Dedifferentiated amniotic fluid mesenchymal stem cell (primary cell): Measurements from ENCODE around the gene C1QL4.
A peak's percentile ranks its signal among the peaks of the same experiment; 100 is the strongest.

ENCODE experiments used
- DNase-seq: peaks from one replicate; pipeline ENCODE4 v3.0.0-alpha.2; 2016; ENCODE audit errors: extremely low spot score

The C1QL4 gene

GRCh38 chr12:49347311-49348193 is 10.6 kb upstream of the C1QL4 start:
- DNase-seq: no peak

DNA sequence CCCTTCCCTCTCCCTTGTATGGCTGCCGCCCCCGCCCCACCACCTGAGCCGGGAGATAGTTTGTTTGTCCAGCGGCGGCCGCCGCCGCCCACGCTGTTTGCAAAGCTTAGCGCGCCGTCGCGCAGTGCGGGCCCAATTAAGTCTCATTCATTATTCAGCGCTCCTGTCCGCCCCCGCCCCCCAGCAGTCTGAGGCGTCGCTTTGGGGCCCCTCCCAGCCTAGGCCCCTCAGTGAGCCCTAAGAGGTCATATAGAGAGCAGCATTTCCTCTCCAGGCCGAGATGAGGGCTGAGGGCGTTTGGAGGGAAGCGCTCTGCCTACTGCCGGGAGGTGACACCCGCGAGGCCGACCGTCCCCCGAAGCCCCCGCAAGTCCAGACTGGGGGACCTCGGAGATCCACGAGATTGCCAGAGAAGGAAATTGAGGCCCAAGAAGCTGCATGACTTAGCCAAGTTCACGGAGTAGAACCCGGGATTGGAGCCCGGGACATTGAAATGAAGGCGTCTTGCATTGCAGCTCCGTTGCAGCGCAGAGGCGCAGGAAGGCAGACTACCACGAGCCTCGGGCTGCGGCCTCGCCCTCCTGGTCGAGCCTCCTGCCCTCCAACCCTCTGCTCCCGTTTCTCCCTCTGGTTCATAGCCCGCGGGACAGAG is 9.8 kb upstream of the C1QL4 start, which contains the start of gene DNAJC22:
Gene DNAJC22, plus strand, starts transcription at position 230 of the 652 bp plus-strand sequence. CDS start 1,985 bp downstream, outside the sequence.
- DNase-seq: no peak

DNA sequence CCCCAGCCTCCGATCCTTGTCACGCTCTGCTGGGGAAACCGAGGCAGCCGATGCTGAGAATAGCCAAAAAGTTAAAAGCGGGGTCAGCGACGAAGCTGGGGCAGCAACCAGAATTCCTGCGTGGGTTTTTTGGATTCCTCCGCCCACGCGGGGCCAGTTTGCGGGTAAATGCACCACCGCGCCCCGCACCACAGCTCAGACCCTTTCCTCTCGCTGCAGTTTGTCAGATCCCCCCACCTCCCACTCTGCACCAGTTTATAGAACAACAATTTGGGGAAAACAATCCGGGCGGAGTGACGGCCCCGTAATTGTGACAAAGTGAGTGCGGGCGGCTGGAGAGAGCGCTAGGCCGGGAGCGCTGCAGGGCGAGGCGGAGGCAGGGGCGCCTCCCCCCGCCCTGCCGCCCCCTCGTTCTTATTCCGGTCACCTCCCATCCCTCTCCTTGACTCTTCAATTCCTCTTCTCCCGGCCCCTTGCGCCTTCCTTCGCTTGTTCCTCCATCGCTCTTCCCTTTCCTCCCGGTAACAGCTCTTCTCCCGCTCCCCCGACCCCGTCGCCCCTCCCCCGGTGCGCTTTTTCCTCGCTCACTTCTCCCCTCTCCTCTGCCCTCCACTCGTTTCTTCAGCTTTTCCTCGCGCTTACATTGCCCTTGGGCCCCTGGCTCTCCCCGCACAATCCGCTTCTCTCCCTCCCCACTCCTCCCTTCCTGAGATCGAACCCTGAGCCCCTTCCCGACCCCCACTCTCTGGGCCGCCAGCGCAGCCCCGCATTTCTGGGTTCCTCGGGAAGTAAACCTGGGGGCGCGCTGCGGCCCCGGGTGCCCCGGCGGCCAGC is 9.1 kb upstream of the C1QL4 start:
- DNase-seq: no peak

GRCh38 chr12:49345051-49345824 is 8.2 kb upstream of the C1QL4 start:
- no peak for DNase-seq

DNA sequence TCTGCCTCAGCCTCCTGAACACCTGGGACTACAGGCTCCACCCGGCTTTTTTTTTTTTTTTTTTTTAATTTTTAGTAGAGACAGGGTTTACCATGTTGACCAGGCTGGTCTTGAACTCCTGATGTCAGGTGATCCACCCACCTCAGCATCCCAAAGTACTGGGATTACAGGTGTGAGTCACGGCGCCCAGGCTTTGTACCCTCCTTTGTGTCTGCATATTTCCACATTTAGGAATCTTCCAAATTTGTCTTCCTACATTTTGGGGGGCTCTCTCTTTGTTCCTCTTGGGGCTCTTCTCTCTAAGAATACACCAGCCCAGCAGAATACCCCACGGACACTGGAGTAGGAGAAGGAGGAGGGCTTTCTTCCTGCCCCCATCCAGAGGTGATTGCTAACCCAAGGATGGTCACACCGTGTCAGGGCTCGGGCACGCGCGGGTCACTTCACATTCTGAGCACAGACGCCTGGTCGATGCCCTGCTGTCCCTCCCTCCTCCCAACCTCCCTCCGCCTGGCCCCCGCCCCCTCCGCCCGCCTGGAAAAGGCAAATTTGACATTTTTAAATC is 7.6 kb upstream of the C1QL4 start:
- DNase-seq: no peak

DNA sequence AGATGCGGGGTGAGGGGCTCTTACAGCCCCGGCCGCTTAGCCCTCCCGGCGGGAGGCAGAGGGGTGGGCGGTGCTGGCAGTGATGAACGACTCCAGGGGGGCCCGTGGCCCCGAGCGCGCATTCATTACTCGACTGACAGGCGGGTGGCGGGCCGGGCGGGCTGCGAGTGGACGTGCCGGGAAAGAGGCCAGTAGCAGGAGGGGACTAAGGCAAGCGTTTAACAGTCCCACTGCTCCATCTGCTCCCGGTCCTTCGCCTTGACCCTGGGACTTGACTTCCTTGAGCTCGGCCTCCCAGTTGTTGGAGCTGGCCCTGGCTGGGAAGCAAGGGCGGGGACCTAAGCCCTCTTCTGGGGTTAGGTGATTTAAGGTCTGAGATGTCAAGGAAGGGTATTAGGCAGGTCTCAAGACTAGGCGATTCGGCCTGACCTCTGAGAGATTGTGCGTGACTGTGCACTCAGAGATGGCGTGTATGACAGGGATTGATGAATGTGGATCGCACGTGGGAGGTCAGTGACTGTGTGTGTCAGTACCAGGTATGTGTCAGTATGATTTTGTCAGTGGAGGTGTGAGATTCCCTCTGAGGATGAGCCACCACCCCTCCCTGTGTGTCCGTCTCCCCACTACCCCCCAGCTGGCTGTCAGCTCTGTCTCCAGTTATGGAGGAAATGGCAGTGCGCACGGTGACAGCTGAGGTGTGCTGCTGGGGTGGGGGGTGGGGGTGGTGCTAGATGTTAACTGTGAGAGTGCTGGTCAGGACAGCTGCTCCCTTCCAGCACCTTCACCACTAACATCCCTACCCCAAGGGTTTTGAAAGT is 6.1 kb upstream of the C1QL4 start:
- no peak for DNase-seq

GRCh38 chr12:49342066-49342913 is 5.3 kb upstream of the C1QL4 start:
- peak; percentile 54 for DNase-seq

- no peak for DNase-seq
Measured at GRCh38 chr12:49341777-49342065, 4.7 kb upstream of the C1QL4 start.

DNA sequence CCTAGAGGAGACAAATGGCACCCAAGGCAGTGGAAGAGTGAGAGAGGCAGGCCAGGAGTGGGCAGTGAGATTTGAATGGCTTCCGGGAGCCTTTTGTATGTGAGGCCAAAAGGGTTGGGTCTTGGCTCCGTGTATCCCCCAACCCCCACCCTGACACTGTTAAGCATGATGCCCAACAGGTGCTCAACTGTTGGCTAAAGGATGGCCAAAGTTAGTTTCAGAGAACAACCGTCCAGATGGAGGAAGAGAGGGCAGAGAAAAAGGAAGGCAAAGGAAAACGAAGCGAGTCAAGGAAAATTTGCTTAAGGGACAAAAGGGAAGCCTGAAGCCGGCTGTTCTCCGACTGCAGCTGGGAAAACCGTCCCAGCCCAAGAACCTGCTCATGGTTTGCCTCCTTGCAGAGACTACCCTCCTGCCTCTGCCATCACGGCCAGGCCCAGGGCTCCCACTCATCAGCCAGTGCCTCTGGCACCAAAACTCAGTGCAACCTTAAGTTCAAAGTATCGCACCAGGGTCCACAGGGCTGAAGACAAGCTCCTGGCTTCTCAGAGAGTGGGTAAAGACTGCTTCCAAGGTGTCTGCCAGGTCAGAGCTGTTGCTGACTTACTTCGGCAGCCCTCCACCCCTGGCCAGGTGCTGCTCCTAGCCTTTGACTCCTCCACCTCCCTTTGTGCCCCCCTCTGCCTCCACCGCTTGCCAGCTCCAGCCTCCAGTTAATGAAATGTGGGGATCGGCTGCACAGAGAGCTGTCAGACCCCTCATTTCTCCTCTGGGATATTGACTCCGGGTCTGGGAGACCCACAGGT is 4.2 kb upstream of the C1QL4 start:
- DNase-seq: no peak

DNA sequence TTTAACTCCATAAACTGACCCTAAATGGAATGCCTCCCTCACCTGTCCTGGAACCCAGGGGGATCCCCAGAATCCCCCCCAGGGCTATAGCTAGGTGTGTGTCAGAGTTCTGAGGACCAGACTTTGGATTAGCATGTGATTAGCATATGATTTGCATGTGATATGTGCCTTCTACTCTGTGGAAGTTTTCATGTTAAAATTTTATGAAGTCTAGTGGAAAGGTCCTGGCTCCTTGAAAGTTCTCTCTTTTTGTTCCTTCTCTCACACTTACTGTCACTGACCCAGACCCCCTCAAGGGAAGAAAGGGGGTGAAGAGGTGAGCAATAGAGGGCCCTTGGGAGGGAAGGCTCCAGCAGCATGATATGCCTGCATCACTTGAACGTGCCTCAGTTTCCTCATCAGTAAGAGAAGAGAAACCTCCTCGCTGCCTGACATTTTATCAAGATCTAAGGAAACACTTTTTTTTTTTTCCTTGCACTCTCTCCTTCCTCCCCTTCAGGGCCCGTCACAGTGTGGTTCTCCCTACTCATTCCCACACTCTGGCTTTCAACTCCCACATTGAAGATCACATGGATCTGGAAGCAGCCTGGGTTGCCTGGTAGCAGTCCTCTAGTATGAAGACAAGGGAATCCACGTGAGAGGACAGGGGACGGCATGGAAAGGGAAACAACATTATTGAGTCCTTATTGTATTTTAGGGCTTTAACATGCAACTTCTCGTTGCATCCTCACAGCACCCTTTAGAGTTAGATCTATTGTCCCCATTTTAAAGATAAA is 3.3 kb upstream of the C1QL4 start:
- DNase-seq: no peak

GRCh38 chr12:49339464-49339861 is 2.5 kb upstream of the C1QL4 start:
- DNase-seq: no peak

GRCh38 chr12:49338830-49339463 is 2.0 kb upstream of the C1QL4 start:
- no peak for DNase-seq

DNA sequence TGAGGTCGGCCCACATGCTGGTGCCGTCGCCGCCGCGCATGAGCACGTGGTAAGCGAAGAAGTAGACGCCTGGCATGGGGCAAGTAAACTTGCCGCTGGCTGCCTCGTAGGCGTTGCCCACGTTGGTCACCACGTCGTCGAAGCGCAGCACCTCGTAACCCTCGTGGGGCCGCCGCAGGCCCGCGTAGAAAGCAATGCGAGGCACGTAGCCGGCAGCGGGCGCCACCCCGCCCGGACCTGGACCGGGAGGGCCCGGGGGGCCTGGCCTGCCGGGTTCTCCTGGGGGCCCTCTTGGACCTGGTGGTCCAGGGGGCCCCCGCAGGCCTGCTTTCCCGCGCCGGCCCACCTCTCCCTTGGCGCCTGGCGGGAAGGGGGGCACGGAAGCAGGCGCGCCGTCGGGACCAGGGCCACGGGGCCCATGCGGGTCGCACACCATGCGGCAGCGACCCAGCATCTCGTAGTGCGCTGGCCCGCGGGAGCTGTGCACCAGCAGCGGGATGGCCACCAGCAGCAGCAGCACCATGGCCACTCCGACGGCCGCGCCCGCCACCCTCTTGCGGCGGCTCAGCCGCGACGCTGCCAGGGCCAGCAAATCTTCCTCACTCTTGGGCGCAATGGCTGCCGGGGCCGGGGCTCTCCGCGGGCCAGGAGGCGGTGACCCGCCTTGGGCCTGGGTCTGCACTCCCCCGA is 888 bp downstream of the C1QL4 start:
- no peak for DNase-seq

DNA sequence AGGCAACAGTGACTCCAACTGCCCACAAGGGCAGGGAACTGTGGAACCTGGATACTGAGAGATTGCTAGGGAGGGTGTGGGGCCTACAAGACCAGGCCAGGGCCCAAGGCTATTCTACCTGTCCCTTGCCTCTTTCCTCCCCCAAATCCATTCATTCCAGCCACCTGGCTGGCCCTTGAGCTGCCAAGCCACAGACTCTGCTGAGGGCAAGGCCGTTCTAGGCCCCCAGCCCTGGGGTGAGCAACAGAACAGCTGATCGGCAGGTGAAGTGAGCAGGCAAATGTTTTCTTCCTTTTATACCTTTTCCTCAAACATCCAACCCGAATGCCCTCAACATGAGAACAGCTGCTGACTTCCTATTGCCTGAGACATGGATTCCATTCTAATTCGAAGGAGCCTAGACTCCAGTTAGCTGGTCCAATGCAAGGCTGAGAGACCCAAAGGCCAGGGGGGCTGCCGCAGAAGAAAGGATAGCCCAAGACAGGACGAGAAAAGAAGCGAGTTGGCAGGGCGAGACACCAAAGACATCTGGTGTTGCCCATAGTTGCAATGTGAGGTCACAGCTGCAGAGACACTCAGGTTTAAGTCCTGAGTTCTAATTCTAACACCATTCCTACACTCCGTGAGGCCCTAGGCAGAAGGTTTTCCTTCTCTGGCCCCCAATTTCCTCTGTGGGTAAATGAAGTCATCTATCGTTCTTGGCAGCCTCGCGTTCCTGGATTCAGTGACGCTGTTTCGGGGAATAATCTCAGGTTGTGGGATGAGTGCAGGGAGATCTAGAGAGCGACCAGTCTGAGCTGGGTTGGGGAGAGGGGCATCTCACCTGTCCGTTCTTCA is 1.7 kb downstream of the C1QL4 start:
- no peak for DNase-seq

DNA sequence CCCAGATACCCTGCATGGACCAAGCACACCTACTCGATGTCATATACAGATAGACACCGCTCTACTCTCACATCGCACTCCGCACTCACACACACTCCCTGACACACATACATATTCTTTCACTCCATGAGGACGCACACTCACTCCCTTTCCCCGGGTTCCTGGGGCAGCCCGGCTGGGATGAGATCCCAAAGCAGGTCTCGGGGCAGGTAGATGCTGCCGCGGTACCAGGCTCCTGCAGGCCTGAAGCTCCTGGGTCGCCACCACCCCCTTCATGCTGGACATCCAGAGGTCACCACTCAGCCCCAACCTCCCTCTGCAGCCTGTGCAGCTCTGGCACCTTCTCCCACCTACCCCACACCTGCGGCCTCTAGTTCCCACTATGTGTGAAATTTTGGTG is 2.3 kb downstream of the C1QL4 start:
- DNase-seq: no peak

- DNase-seq: no peak
Measured at GRCh38 chr12:49334226-49334625, 2.8 kb downstream of the C1QL4 start.
